HG02852 (cell line): ENCODE data around the gene MYH11.
"Not testable (repeated sequence)": the region's sequence is repeated elsewhere in the genome, so short reads cannot be mapped to it uniquely, and the experiment has no call there.

ENCODE experiments used
- ATAC-seq: cut with Tn5 transposase; IDR thresholded peaks from one replicate; pipeline ENCODE4 v1.9.1; 2021; ENCODE audit warnings: mild to moderate bottlenecking, moderate library complexity; ENCODE audit not compliant: unreplicated experiment

The MYH11 gene

DNA sequence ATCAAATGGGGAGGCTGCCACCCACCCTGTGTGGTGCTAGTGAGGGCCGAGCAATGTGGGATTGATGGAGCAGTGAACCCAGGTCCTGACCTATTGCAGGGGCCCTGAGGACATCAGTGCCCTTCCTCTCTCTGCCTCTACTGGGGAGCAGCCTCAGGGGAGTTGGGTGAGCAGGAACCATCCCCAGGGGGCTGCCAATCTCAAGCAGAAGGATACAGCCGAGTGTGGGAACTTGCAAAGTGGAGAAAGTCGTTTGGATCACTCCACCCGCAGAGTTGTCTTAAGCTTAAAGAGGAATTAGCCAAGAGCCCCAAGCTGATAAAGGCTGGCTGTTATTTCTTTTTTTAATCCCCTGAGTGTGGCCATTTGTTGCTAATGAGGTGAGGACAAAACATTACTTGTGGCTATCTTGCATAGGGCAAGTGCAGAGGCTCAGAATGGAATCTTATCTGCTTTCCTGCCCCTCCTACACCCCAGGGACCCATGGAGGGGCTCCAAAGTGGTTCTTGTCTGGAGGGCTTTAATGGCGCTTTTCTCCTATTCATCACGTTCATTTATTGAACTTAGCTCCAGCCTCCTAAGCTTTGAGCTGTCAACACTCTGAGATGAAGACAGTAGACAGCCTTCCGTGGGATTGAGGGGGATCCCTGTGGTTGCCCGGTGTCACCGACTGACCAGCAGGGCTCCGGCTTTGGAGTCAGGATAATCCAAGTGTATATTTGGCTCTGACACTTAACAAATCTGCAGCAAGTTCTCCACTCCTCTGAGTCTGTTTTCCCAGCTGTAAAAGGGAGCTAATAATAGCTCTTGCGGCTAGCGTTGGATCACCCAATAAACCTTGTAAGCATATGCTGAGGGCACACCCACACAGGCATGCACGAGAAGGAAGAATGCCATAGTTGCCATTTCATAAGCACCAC lies 45.1 kb downstream of the MYH11 start:
- no peak for ATAC-seq

- ATAC-seq, result no peak
Measured at GRCh38 chr16:15810949-15811348, 45.9 kb downstream of the MYH11 start.

- ATAC-seq, result no peak
Measured at GRCh38 chr16:15810411-15810810, 46.4 kb downstream of the MYH11 start.

- not testable (repeated sequence) for ATAC-seq
Measured at GRCh38 chr16:15809297-15809696, 47.5 kb downstream of the MYH11 start.

DNA sequence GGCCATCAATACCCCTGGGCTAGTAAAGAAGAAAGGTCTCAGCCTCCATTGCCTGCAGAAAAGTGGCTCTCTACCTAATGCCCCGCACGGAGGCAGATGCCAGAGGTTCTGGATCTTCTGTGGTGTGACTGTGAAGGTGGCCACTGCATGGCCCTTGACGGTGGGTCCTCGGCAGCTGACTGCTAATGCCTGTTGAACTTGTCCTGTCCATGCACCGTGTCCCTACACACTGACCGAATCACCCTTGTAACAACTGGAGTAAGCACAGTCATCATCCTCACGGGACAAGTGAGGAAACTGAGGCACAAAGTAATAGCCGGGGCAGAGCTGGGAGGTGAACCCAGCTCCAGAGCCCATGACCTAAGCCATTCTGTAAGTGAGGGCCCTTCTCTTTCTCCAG lies 48.8 kb downstream of the MYH11 start:
- ATAC-seq, result no peak

- no peak for ATAC-seq
Measured at GRCh38 chr16:15807603-15808009, 49.2 kb downstream of the MYH11 start.

- ATAC-seq, result no peak
Measured at GRCh38 chr16:15803618-15804017, 53.2 kb downstream of the MYH11 start.

DNA sequence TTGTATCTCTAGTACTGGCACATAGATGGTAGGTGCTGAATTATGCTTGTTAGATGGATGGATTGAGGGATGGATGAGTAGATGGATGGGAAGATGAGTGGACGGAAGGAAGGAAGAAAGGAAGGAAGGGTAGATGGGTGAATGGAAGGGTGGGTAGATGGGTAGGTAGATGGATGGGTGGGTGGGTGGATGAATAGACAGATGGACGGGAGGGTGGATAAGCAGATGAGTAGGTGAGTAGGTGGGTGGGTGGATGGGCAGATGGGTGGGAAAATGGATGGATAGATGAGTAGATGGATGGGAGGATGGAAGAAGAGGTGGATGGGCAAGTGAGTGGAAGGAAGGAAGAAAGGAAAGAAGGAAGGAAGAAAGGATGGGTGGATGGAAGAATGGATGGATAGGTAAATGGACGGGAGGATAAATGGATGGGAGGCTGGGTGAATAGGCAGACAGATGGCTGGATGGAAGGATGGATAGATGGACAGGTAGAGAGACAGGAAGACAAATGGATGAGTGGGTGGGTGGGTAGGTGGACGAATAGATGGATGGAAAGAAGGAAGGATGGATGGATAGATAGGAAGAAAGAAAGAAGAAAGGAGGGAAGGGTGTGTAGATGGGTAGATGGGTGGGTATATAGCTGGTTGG lies 56.9 kb downstream of the MYH11 start:
- ATAC-seq, result no peak

DNA sequence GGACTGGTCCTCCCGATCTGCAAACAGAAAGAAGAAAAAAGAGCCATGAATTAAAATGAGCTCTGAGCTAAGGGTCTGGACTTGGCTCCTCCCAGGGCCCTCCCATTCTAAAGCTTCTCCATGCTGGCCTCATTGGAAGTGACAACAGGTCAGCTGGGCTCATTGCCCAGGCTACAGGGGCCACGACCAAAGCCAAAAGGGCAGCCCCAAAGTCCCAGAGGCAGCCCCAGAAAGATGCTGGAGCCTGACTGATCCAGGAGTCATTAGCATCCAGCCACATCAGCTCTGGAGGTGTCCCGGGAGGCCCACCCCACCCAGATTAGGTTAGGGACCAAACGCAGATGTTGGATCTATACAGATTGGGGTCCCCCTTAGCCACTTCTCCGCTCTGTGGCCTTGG lies 58.2 kb downstream of the MYH11 start:
- no peak for ATAC-seq

DNA sequence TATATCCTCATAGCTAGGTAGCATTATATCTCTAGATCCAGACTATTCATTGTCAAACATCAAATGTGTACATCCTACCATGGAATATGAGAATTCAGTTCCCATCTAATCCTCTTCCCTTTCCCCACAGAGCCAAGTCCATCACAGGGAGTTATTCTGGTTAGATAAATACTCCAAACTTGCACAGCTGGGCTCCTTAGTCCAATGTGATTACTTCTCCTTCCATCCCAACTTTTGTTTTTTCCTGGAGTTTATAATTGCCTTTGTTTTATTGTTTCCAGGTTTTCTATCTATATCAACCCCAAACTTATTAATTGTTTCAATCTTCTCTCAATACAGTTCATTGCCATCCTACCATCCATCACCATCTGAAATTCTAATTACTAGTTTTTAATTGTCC lies 59.9 kb downstream of the MYH11 start:
- no peak for ATAC-seq

DNA sequence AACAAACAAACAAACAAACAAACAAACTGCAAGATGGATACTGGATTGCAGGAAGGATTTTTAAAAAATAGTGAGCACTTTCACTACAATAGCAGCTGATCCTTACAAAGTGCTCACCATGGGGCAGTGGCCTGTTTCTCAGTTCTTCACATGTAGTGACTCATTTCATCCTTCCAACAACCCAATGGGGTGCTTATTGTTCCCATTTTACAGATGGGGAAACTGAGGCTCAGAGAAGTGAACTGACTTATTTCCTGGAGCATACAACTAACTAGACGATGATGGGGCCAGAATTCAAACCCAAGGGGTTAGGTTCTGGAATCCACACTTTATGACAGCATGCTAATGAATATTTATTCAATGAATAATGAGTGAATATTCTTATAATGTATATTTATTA lies 61.2 kb downstream of the MYH11 start:
- no peak for ATAC-seq

DNA sequence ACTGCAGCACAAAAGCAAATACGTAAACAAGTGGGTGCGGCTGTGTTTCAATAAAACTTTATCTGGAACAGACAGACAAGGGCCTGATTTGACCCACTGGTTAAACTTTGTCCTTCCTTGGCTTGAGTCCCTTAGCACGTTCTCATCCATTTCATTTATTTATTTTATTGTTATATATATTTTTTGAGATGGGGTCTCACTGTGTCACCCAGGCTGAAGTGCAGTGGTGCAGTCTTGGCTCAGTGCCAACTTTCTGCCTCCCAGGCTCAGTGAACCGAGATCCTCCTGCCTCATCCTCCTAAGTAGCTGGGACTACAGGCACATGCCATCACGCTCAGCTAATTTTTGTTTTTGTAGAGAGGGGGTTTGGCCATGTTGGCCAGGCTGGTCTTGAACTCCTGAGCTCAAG lies 64.3 kb downstream of the MYH11 start:
- ATAC-seq, result no peak

DNA sequence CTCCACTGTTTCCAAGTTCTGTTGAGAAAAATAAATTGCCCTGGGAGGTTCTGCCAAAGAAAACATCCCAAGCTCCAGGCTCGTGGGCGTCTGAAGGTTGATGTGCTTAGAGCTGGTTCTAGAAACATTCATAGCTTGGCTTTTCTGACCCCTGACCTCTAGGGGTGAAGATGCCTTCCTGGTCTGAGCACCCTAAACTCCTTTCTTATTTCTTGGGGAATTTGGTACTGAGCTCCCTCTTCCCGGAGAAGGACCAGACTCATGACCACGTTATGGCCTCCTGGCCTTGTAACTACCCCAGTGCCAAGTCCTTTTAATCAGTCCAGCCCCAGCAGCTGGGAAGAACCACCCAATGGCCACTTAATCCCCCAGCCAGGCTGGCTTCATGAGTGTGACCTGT lies 66.4 kb downstream of the MYH11 start:
- ATAC-seq, result no peak

- ATAC-seq, result not testable (repeated sequence)
Measured at GRCh38 chr16:15789816-15790215, 67.0 kb downstream of the MYH11 start.

DNA sequence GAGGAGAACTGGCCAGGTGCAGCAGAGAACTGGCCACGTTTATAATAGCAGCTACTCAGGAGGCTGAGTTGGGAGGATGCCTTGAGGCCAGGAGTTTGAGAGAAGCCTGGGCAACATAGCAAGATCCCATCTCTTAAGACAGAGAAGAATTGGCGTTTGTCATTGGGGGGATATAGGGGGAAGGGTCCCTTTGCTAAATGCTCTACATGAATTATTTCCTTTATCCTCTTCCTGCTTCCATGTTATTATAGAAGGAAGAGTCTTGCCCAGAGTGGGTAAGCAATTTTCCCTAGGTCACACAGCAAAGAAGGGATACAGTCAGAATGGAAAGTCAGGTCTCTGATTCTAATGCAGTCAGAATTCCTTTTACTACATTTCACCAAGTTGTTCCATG lies 68.0 kb downstream of the MYH11 start:
- ATAC-seq, result no peak

- ATAC-seq, result no peak
Measured at GRCh38 chr16:15786501-15786900, 70.3 kb downstream of the MYH11 start.

DNA sequence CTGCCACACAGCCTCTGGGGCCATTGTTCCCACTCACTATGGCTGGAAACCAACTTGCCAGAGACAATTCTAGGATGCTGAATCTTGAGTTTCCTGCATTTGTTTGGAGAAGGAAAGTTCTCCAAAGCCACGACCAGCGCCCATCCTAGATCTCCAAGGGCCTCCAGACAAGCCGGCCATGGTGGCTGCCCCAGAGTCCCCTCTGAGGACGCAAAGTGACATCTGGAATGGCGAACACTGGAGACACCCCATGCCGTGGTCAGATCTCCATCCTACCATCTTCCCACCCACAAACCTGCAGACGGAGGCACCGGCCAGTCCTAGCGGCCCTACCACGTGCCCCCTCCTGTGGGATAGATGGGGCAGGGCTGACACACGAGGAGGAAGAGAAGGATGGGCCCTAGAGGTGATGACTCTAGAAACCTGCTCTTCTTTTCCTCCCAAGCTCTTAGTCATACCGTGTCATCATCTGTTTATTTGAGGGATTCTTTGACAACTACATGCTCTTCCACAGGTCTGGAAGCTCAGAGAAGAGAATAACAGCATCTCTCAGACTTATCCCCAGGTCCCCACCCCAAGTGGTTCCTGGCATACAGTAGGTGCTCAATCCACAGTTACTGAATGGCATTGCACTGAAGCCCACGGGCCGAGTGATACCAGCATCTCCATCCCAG lies 71.3 kb downstream of the MYH11 start:
- ATAC-seq, result no peak

GRCh38 chr16:15783985-15784384 lies 72.8 kb downstream of the MYH11 start:
- ATAC-seq, result no peak

DNA sequence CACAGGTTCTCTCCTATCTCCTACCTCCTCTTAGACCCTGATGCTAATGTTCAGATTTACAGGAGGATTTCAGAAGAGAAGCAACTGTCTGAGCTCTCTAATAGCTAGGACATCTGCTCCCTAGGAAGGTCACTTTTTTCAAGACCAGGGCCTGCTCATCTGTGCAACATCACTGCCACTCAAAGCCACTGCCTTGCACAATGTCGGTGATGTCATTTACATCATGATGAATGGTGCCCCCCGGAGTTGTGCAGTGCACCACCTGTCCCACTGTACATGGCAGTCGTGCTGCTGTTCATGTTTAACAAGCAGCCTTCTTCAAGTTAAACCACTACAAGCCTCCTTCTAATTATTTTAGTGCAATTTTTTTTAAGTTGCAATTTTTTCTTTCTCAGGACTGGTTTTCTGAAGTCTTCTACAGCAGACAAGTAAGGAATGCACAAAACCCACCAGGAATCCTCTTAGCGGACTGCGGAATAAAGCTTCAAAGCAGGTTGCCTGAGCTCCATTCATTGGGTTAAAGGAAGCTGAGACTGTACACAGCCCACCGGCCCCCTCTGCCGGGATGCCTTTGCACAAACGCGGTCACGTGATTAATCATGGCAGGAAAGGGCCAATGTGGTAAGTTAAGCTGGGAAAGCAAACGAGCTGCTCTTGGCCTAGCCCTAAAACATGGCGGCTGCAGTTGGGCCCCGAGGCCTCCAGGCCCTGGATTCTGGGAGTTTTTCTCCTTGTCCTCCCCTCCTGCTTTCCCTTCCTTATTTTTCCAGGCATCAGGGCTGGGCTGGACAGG lies 74.1 kb downstream of the MYH11 start:
- no peak for ATAC-seq

GRCh38 chr16:15781650-15782049 lies 75.2 kb downstream of the MYH11 start:
- ATAC-seq, result no peak

DNA sequence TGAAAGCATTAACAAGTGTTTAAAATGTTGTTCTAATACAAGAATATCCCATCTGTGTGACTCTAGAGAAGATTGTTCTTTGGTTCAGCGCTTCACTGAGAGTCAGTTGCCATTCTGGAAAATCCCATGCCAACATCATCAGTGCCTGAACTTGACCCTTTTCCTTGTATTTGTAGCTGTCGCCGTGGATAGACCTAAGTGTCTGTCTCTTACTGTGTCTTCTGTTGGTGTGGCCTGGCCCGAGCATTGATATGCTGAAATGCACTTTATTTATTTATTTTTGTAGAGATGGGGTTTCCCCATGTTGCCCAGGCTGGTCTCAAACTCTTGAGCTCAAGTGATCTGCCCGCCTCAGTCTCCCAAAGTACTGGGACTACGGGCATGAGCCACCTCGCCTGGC lies 76.0 kb downstream of the MYH11 start:
- no peak for ATAC-seq
